KMS-11 (cell line): ENCODE data around the gene PARP12.

Experiments
- H2AFZ ChIP-seq: fragments of 200-600 bp; sonication (generic); 2 replicates; pipeline ENCODE4 v1.6.1; 2016; ENCODE audit warnings: antibody characterized with exemption, mixed run types, low read depth
- H3K27ac ChIP-seq: fragments of 200-600 bp; sonication (generic); 2 replicates; pipeline ENCODE4 v1.6.1; 2016; ENCODE audit warnings: mild to moderate bottlenecking, mixed run types
- H3K27me3 ChIP-seq: fragments of 200-600 bp; sonication (generic); 2 replicates; pipeline ENCODE4 v1.6.1; 2017; ENCODE audit warnings: mild to moderate bottlenecking, low read depth, mixed run types, moderate library complexity; ENCODE audit not compliant: insufficient read depth
- H3K36me3 ChIP-seq: fragments of 200-600 bp; sonication (generic); 2 replicates; pipeline ENCODE4 v1.6.1; 2017; ENCODE audit warnings: mild to moderate bottlenecking, mixed run types; ENCODE audit not compliant: insufficient read depth
- H3K4me1 ChIP-seq: fragments of 200-600 bp; sonication (generic); 2 replicates; pipeline ENCODE4 v1.6.1; 2016; ENCODE audit warnings: mild to moderate bottlenecking, low read depth, mixed run types; ENCODE audit not compliant: poor library complexity, severe bottlenecking
- H3K4me2 ChIP-seq: fragments of 200-600 bp; sonication (generic); 2 replicates; pipeline ENCODE4 v1.7.0; 2016; ENCODE audit warnings: mild to moderate bottlenecking, mixed run types
- H3K4me3 ChIP-seq: fragments of 200-600 bp; sonication (generic); IDR thresholded peaks from 2 replicates; pipeline ENCODE4 v1.6.1; 2017; ENCODE audit warnings: low read depth, low read length, mixed read lengths; ENCODE audit not compliant: insufficient read depth
- H3K79me2 ChIP-seq: fragments of 200-600 bp; sonication (generic); 2 replicates; pipeline ENCODE4 v1.6.1; 2016; ENCODE audit warnings: low read depth, mixed run types; ENCODE audit not compliant: insufficient read depth
- H3K9ac ChIP-seq: fragments of 200-600 bp; sonication (generic); 2 replicates; pipeline ENCODE4 v1.6.1; 2016; ENCODE audit warnings: mild to moderate bottlenecking, mixed run types
- H4K20me1 ChIP-seq: fragments of 200-600 bp; sonication (generic); 2 replicates; pipeline ENCODE4 v1.6.1; 2016; ENCODE audit warnings: mild to moderate bottlenecking, mixed run types; ENCODE audit not compliant: insufficient read depth
- CTCF ChIP-seq: fragments of 200-600 bp; sonication (generic); conservative IDR thresholded peaks from 2 replicates; pipeline ENCODE4 v1.6.1; 2017; ENCODE audit warnings: low read depth, mild to moderate bottlenecking, antibody characterized with exemption, low read length, moderate library complexity, mixed read lengths

The PARP12 gene

DNA sequence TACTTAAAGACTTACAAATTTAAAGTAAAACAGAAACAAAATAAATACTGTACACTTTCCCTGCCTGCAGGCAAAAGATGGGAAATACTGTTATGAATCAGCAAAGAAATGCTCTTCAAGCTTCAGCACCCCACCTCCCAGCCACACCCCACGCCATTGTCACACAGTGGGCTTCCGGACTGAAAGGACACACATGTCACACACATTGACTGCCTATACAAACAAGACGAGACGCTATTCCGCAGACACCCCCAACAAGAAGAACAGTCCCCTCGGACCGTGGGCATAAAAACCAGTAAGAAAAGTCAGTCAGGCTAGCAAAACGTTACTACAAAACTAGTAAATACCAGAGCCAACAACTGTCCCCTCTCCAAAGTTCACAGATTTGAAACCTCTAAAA, 22.2 kb upstream of the PARP12 start:
- Histone ChIP-seq H4K20me1 (no peaks in the 10 kb centered on the region), H3K36me3 (no peaks in the 10 kb centered on the region), H3K9ac (no peak overlapping the region), H3K4me1 (peaks cover 13% of the 10 kb centered on the region), H3K4me3 (no peak overlapping the region), H2AFZ (no peak overlapping the region), H3K79me2 (no peaks in the 10 kb centered on the region), H3K27me3 (no peaks in the 10 kb centered on the region), H3K4me2 (no peak overlapping the region), H3K27ac (no peak overlapping the region)
- no peak for TF ChIP-seq CTCF

DNA sequence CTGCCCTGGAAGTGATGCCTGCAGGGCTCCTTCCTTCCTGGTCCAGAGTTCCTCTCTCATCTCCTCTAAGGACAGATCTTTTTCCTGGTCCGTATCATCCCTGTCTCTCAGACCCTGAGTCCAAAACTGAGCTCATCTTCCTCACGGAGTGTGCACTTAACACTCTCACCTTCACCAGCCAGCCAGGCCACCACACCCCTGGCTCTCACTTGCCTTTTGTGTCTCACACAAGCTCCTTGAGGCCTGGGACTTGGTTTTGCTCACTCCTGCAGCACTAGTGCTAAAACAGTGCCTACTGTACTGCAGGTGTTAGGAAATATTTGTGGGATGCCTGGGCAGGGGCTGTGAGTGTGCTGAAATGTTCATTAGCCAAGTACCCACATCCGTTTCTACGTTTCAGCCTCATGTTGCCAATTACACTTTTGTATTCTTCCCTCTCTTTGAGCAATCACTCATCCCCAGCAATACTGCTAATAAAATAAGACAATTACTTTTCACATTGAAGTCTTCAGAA, 21.4 kb upstream of the PARP12 start:
- no peak overlapping the region for H3K4me2 ChIP-seq
- no peaks in the 10 kb centered on the region for H4K20me1 ChIP-seq
- H3K36me3 ChIP-seq = no peaks in the 10 kb centered on the region
- no peaks in the 10 kb centered on the region for H3K27me3 ChIP-seq
- H2AFZ ChIP-seq = no peak overlapping the region
- H3K9ac ChIP-seq = no peak overlapping the region
- TF ChIP-seq CTCF = no peak
- no peak overlapping the region for H3K27ac ChIP-seq
- no peaks in the 10 kb centered on the region for H3K79me2 ChIP-seq
- H3K4me1 ChIP-seq = peaks cover 13% of the 10 kb centered on the region
- no peak overlapping the region for H3K4me3 ChIP-seq

GRCh38 chr7:140082770-140083169, 20.0 kb upstream of the PARP12 start:
- H2AFZ ChIP-seq = no peak overlapping the region
- H3K79me2 ChIP-seq = no peaks in the 10 kb centered on the region
- TF ChIP-seq CTCF = no peak
- no peaks in the 10 kb centered on the region for H3K36me3 ChIP-seq
- no peak overlapping the region for H3K4me2 ChIP-seq
- H3K4me1 ChIP-seq = peaks cover 5% of the 10 kb centered on the region
- H3K4me3 ChIP-seq = no peak overlapping the region
- H3K9ac ChIP-seq = no peak overlapping the region
- H4K20me1 ChIP-seq = no peaks in the 10 kb centered on the region
- H3K27ac ChIP-seq = no peak overlapping the region
- no peaks in the 10 kb centered on the region for H3K27me3 ChIP-seq

- Histone ChIP-seq H3K4me1 (no peaks in the 10 kb centered on the region), H2AFZ (no peak overlapping the region), H3K4me3 (no peak overlapping the region), H3K27me3 (no peaks in the 10 kb centered on the region), H3K4me2 (no peak overlapping the region), H3K79me2 (no peaks in the 10 kb centered on the region), H3K9ac (no peak overlapping the region), H3K27ac (no peak overlapping the region), H4K20me1 (no peaks in the 10 kb centered on the region), H3K36me3 (no peaks in the 10 kb centered on the region)
- no peak for TF ChIP-seq CTCF
Observed at GRCh38 chr7:140081774-140082425, 19.1 kb upstream of the PARP12 start.
